CD4-positive, alpha-beta T cell treated with Interleukin-6 for 4 hours (primary cell): Measurements from ENCODE around the gene ANGPTL7.
"Not testable (repeated sequence)": the region's sequence is repeated elsewhere in the genome, so short reads cannot be mapped to it uniquely, and the experiment has no call there.

Experiments
- DNase-seq: peaks from one replicate; pipeline ENCODE4 v3.0.0-alpha.2; 2020; ENCODE audit warnings: mixed read lengths

ANGPTL7 gene

DNA sequence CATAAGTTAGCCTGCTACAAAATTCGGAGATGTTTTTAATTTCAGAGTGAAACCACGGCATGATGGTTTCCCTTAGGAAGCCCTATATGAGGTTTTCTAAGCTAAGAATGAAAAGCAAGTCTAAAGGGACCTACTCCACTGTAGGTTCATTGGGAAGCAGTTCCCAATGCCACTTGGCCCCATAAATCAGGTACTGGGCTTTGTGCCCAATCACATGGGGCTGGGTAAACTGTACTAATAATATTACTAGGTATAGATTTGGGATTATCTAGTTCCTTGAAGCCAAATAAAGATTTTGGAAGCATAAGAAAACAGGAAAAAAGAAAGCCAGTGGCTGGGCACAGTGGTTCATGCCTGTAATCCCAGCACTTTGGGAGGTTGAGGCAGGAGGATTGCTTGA, 19.1 kb upstream of the ANGPTL7 start:
- no peak for DNase-seq

DNA sequence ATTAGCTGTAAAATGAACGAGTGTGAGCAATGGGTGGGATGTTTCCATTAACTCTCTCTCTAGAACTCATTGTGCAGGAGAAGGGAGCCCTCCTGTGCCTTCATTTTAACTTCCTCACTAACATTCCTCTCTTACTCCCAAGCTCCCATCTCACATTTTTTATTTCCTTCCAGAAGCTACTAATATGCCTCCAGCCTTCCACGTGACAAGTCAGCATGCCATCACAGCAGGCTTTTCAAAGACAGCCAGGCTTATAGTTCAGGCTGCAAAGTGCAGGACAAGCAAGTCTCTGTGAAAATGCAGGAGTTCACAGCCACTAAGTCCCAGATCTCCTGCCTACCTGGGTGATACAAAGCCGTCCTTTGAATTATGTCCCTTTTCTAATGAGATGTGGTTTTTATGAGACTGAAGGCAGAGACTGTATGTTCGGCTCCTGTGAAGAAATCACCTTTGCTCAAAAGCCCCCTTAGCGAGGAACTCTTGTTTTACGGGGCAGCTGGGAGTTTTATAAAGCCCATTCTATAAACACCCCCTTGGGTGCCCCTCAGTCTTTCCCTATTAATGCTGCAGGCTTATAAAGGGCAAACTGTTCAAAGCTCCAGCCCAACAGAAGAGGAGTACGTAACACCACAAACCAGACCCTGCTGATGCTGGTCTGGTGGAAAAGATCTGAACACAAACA, 14.8 kb upstream of the ANGPTL7 start:
- DNase-seq: no peak

DNA sequence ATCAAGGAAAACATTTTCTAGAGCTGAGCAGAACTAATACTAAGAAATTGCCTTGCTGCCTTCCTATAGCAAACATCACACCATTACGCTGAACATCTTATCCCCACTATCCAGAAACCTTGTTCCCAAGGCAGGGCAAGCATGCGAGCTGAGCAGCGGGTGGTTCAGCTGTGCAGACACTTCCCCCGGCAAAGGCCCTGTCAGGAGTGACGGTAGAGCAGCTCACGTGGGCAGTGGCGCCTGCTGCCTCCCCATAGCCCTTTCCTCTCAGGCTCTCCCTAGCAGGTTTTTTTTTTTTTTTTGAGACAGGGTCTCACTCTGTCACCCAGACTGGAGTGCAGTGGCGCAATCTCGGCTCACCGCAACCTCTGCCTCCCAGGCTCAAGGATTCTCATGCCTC, 13.7 kb upstream of the ANGPTL7 start:
- DNase-seq: no peak

DNA sequence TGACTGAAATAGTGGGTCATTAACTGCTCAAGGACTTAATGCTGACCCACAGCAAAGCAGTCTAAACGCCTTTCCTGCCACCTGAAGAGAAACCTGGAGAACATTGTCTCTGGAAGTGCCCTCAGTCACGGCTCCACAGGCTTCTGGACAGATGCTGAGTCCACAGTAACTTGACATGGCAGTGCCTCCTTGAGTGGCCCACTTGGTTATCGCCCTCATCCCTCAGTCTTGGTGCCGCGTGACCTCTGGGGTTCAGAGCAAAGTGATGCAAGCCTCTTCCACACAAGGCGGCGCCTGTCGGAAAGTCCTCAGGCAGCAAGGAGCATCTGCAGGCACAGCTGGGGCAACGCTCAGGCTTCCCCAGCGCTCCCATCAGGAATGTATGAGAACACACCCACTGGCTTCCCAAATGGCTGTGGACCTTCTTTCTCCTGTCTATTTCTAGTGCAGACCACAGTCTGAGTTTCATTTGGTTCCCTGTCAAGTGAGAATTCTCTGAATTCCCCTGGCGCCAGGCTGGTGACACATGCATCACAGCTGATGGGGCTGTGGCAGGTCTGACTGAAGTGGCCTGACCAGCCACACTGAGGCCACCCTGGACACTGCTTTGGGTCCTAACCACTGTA, 13.0 kb upstream of the ANGPTL7 start:
- DNase-seq: no peak

DNA sequence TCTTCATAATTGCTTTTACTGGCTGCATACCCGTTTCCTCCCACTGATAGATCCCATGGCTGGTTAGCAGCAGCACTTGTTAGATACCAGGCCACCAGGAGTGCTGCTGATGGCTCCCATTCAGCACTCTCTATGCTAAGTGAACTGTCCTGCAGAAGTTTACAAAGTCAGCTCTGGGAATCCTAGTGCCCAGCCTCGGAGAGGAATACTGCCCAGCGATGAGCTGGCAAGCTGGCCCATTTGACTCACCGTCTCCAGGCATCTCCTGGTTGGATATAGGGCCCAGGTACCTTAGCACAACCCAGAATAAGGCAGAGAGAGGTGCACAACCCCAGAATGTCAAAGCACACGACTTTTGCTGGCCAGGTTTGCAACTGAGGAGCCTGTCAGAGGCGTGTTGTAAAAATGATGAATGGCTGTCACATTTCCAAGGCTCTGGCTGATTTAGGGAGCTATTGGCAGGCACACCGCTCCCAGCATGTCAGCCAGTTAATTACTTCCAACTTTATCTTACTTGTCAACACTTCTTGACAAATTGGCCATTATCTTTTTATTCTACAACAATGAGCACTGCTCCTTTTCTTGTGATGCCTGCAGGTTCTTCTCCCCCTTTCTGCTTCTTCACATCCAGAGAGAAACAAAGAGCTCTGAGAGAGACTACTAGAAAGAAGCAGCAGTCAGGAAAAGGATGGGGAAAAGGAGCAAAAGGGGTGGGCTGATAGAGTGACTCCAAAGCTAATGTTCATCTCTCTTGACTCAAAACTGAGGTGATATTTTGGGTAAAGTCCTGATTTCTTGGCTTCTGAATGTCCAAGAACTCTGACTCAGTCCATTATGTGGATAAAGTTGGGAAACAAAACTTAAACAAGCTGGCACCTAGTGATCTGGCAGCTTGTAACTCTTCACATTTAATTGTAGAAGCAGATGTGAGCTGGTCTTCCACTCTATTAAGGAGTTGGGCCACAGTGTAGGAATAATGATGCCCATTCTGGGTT, 10.8 kb upstream of the ANGPTL7 start:
- no peak for DNase-seq

DNA sequence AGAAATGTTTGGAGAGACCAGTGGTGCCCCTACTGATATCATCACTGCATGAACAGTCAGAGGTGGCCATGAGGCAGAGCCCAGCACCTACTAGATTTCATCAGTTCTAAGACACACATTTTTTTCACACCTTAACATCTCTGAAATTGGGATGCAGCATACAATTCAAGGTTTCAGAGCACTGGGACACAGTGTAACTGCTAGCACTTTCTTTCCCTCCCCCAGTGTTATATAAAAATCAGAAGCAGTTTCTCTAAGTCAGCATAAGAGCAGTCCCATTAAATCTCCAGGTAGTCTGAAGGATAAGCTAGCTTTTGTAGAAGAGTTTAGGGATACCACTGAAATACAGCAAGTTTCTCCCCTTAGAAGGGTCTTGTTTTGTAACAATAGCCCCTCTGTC, 10.0 kb upstream of the ANGPTL7 start:
- DNase-seq: no peak

DNA sequence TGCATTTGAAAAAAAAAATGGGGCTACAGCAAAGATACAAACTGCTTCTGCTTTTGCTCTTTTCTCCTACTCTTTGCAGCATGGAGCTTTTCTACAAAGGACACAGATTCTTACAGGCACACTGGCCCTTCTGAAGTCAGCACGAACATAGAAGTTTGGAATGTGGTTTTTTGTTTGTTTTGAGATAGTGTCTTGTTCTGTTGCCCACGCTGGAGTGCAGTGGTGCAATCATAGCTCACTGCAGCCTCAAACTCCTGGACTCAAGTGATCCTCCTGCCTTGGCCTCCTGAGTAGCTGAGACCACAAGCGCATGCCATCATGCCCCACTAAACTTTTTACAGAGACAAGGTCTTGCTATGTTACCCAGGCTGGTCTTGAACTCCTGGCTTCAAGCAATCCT, 9.4 kb upstream of the ANGPTL7 start:
- DNase-seq: not testable (repeated sequence)

DNA sequence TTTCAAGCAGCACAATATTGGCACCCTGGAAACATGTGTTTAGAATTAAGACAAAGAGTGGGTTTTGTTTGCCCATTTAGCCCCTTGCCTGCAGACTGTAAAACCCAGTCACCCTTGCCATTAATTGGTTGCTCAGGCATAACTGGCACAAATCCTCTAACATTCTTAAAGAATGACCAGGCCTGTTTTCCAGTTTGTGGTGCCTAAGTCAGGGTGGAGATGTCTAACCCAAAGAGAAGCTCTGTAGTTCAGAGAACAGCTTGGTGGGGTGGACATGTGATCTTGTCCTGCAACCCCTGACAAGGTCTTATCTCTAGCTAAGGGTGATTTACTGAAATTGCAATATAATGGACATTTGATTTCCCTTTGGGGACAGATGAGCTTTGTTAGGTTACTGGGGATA, 8.8 kb upstream of the ANGPTL7 start:
- DNase-seq: no peak

DNA sequence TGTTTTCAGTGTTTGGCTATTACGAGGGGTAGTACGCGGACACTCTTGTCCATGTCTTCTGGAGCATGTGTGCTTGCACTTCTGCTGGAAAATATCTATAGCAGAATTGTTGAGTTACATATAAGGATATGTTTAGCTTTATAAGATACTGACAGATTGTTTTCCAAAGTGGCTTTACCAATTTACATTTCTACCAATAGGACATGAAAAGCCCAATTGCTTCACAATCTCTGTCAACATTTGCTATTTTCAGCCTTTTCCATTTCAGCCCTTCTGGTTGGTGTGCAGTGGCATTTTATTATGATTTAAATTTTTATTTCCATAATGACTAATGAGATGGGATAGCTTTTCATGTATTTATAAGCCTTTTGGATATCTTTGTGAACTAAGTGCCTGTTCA, 6.3 kb upstream of the ANGPTL7 start:
- no peak for DNase-seq

DNA sequence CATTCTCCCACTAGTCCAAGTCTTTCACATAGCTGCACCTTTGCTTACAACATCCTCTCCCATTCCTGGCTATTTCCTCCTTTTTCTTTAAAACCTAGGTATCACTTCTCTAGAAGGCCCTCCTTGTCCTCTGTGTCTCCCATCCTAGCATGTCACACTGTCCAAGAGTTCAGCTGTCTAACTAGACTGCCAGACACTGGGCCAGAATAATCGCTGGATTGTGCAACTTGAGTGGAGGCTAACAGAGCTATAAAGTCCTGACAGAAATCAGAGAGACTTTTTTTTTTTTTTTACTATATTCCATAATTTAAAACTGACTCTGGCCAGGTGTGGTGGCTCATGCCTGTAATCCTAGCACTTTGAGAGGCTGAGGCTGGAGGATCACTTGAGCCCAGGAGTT, 4.2 kb upstream of the ANGPTL7 start:
- DNase-seq: no peak

DNA sequence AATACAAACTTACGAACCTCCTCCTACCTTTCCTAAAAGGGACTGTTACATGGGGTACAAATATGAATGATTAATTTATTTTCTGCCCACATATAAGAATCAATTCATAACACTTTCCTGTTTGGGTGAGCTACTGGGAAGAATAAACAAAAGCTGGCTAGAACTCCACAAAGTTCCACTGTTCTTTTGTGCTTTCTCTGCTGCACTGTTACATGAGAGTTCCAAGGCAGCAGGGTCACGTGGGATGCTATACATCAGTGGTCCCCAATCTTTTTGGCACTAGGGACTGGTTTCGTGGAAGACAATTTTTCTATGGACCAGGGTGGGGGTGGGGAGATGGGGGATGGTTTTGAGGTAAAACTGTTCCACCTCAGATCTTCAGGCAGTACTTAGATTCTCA, 2.2 kb upstream of the ANGPTL7 start:
- no peak for DNase-seq

DNA sequence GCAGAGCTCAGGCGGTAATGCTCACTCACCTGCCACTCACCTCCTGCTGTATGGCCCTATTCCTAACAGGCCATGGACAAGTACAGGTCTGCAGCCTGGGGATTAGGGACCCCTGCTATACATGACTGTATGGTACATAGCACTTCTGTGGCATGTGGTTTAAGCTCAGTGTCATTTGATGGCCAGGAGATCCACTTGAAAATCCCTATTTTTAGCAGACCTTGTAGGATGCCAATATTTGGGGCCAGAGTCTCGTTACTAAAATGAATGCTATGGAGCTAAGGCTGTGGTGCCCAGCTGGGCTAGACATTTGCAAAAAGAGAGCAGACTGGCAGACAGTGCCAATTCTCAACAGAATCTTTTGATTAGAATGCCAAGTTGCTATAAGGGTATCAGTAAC, 1.7 kb upstream of the ANGPTL7 start:
- no peak for DNase-seq

DNA sequence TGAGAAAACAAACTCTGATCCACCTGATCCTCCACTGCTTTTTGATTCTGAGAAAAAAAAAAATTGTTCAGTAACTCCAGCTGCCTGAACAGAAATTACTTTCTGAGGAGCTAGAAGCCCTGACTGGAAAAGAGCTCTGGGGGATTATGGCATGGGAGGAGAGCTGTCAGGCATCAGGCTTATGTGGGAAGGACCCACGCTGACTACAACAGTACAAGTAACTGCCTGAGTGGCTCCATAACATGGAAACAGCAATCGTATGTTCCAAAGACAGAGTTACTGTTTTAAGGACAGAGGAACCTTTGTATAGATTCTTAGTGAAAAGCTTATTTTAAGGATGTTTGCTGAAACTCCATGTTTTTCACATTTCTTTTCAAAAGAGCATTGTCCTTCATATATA, 1.2 kb upstream of the ANGPTL7 start:
- no peak for DNase-seq

DNA sequence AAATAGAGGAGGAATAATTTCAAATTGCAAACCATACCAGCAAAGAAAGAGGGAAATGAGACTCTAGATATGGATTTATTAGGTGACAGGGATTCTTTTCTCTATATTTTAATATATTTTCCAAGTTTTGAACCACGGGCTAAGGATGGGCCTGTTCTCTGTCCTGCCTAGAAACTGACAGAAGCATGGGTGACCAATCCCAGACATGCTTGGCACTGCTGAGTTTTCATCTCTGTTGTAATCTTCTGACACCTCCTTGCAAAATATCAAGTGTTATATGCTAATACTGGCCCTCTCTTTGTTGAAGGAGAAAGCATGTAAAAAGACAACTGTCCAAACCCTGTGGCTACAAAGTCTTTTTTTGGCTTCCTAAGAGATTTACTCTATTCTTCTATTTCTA, 774 bp upstream of the ANGPTL7 start:
- no peak for DNase-seq

DNA sequence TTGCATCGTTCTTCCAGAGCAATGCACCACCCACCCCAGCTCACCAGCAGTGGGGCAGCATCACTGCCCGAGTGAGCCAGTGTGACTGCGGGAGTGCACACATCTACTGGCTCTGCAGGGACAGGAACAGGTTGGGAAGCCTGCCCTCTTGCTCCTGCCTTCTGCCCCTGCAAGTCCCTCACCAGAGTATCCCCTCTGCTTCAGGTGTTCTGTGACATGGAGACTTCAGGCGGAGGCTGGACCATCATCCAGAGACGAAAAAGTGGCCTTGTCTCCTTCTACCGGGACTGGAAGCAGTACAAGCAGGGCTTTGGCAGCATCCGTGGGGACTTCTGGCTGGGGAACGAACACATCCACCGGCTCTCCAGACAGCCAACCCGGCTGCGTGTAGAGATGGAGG, 4.2 kb downstream of the ANGPTL7 start:
- no peak for DNase-seq

DNA sequence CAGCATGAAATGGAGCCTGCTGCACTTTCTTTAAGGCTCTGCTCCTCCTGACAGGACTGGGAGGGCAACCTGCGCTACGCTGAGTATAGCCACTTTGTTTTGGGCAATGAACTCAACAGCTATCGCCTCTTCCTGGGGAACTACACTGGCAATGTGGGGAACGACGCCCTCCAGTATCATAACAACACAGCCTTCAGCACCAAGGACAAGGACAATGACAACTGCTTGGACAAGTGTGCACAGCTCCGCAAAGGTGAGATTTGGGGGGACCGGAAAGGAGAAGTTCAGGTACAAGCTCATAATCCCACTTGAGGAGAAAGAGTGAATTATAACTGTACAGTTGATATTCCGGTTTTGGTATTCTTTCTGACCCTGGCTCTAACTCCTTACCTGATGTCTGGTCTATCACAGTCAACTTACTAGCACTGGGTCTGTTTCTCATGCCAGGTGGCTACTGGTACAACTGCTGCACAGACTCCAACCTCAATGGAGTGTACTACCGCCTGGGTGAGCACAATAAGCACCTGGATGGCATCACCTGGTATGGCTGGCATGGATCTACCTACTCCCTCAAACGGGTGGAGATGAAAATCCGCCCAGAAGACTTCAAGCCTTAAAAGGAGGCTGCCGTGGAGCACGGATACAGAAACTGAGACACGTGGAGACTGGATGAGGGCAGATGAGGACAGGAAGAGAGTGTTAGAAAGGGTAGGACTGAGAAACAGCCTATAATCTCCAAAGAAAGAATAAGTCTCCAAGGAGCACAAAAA, 5.4 kb downstream of the ANGPTL7 start:
- DNase-seq: no peak

DNA sequence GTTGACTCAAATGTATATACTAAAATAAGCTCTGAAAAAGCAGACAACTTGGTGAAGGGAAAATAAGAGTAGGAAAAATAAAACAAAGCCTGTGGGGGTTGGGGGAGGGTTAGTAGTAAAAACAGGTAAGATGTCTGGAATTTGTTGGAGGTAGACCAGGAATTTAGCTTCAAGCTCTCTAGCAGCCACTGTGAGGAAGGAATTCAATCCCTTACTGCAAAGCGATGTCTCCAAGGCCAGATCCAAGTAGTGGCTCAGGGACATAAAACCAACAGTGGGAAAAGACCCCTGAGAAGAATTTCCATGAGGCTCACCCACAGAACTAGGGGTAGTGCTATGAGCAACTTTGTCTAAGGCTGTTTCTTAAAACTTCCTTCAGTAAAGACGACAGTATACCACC, 7.8 kb downstream of the ANGPTL7 start:
- DNase-seq: no peak

DNA sequence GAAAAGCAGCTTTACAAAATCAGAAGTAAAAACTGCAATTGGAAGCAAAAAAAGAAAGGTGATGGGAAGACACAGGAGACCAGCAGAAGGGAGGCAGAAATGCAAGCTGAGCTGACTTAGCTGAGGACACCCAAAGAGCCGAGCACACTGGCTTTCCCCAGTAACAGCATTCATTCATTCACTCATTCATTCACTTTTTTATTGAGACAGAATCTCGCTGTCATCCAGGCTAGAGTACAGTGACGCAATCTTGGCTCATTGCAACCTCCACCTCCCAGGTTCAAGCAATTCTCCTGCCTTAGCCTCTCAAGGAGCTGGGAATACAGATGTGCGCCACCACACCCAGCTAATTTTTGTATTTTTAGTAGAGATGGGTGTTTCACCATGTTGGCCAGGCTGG, 8.2 kb downstream of the ANGPTL7 start:
- no peak for DNase-seq

DNA sequence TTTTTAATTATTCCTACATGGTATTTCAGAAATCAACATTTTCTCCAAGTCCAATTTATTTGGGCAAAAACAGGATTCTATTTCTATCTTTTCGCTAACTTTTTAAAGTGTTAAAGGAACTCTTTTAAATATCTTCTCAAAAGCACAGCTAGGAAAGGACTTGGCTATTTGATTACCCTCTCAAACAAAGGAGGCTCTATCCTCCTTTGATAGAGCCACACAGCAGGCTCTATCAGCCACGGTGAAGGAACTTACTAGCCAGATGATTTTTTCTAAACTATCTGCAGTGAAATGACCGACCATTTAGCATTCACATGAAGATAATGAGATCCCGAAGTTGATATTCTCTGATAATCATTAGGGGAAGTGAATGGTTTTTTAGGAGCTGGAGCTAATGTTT, 9.1 kb downstream of the ANGPTL7 start:
- DNase-seq: no peak

DNA sequence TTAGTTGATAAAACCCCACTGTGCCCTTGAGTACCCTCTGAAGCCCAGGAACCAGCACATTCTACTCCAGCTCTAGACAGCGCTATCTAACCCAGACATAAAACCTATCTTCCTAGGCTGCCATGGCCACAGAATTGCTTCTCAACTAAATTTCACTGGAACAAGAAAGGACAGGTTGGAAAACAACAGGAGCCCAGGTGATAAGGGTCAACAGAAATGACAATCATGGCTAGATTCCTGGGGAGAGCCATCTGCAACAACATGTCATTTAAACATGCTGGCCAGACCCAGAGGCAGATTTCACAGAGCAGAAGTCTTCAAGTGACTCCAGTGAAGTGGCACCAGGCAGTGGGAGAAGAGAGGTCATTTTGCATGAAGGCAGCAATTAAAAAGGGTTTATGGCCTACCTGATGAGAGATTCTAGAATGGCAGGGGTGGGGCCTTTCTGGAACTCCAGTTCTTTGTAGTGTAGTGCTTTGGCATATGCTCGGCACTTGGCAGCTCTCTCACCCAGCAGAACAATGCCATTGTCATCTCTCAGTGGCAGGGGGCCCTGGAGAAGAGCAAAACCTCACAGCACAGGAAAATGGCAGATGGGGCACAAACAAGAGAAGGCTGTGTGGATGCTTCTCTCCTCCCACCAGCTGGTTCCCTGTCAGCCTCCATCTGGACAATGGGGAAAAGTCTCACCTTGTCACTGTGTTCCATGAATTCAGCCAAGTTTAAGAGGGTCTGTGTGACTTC, 9.9 kb downstream of the ANGPTL7 start:
- no peak for DNase-seq

DNA sequence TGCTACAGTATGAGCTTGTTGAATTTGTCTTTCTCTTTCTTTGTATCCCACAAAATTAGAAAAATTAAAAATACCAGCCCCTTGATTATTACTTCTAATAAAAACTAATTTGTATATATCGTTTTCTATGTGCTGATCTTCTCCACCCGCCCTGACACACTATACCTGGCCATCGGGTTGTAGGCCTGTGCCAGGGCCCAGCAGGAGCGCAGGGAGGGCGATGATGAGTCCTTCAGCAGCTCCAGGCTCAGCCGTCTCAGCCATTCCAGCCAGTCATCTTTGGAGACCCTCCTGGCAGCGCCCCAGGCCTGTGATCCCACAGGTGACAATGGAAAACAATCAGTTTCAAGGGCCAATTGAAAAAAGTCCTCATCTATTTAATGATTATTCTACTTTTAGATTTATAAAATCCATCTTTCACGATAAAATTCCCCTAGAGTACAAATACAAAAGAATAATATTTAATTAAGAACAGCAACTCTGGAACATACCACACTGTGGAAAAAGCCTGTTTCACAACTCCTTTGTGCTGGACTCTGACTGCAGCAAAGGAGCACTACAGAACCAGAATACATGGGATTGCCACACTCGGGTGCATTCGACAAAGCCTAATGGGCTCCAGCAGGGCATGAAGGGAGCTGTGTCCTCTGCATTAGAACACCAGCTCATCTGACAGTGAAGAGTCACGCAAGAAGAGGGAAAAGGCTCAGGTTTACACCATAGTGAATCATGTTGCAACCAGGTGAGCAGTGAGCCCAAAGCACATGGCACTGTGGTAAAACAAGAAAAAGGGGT, 15.4 kb downstream of the ANGPTL7 start:
- DNase-seq: no peak
